ENCODE results near the gene TRIM44. TPM values are rescaled to one million over a fixed set of nuclear protein-coding genes. Genes with fewer than 3 reads are reported as not detected.
"Not testable (repeated sequence)": the region's sequence is repeated elsewhere in the genome, so short reads cannot be mapped to it uniquely, and the experiment has no call there.

The TRIM44 gene
- total RNA-seq, 1 experiment from 2014 or later, result 32.2 TPM

DNA sequence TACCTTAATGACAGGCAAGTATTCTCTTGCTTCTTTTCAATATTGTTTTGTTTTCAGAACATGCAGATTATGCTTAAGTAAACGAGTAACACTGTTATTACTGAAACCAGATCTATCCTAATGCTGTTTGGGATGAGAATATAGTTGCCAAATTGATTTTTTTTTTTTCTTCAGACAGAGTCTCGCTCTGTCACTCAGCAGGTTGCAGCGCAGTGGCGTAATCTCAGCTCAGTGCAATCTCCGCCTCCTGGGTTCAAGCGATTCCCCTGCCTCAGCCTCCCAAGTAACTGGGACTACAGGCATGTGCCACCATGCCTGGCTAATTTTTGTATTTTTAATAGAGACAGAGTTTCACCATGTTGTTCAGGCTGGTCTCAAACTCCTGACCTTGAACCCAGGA, 91.0 kb downstream of the TRIM44 start:
- DNase-seq (ENCODE audit: low read depth, low spot score); in situ Hi-C loops (cut with HindIII; ENCODE audit: low pct_unique_long_range_greater_than_20kb, low sequenced_read_pairs): not testable (repeated sequence)

DNA sequence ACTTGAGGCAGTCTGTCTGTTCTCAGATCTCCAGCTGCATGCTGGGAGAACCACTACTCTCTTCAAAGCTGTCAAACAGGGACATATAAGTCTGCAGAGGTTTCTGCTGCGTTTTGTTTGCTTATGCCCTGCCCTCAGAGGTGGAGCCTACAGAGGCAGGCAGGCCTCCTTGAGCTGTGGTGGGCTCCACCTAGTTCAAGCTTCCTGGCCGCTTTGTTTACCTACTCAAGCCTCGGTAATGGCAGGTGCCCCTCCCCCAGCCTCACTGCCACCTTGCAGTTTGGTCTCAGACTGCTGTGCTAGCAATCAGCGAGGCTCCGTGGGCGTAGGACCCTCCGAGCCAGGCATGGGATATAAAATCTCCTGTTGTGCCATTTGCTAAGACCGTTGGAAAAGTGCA, 97.4 kb downstream of the TRIM44 start:
- in situ Hi-C loops (cut with HindIII; ENCODE audit: low pct_unique_long_range_greater_than_20kb, low sequenced_read_pairs), result not testable (repeated sequence)

GRCh38 chr11:35761899-35762298, 99.3 kb downstream of the TRIM44 start:
- in situ Hi-C loops (cut with HindIII; ENCODE audit: low pct_unique_long_range_greater_than_20kb, low sequenced_read_pairs), result no loop called here
- DNase-seq (ENCODE audit: low read depth, low spot score), result no peak

More for the DNA sequence above, 97.4 kb downstream of the TRIM44 start:
- not testable (repeated sequence) for DNase-seq (ENCODE audit: low read depth, low spot score)

GRCh38 chr11:35763301-35763700, 100.7 kb downstream of the TRIM44 start:
- in situ Hi-C loops (cut with HindIII; ENCODE audit: low pct_unique_long_range_greater_than_20kb, low sequenced_read_pairs), result no loop called here
- DNase-seq (ENCODE audit: low read depth, low spot score), result no peak

DNA sequence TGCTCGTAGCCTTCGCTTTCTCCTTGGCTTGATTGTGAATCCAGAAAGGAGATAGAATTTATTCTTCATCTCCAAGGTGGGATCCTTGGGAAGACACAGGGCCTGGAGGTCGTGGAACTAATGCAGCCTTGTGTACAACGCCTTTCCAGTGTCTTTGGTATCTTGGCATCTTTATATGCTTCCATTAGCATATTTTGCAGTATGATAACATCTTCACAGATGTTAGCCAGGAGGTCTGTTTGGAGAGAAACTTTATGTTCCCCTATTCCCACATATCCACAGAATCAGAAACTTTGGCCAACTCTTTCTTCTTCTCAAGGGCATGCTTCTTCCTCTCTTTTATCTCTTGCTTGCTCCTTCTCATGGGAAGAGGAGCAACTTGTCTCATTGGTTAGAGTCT, 101.2 kb downstream of the TRIM44 start:
- in situ Hi-C loops (cut with HindIII; ENCODE audit: low pct_unique_long_range_greater_than_20kb, low sequenced_read_pairs), result no loop called here
- DNase-seq (ENCODE audit: low read depth, low spot score), result no peak

DNA sequence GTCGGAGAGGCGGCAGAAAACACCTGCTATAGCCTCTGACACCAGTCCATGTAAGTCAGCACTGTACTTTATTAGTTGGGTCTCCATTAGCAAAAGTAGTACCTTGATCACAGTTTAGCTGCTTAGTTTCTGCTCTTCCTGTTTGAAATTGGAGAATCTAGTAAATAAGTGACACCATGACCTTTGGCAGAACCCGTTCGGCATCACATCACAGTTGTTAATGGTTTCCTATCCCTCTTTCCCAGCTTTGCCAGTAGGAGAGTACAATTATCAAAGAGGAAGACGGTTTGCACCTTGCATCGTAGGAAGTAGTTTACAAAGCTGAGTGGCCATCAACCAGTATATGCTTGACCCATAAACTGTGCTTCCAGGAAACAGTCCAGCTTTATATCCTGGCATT, 101.8 kb downstream of the TRIM44 start:
- DNase-seq (ENCODE audit: low read depth, low spot score), result no peak
- in situ Hi-C loops (cut with HindIII; ENCODE audit: low pct_unique_long_range_greater_than_20kb, low sequenced_read_pairs), result no loop called here

DNA sequence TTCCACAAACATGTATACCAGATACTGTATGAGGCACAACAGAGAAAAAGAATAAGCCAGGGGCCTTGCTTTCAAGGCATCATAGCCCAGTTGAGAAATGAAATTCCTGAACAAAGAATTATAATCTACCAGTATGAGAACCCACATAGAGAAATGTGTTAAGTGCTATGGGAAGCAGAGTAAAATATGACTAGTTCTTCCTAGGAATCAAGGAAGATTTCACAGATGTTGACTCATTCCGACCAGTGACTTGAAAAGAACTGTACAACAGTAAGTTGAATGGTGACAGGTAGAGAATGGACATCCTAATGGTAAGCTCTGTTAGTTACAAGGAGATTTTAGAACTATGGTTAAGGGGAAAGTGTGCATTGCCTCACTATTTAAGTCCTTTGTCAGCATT, 102.6 kb downstream of the TRIM44 start:
- DNase-seq (ENCODE audit: low read depth, low spot score), result no peak
- in situ Hi-C loops (cut with HindIII; ENCODE audit: low pct_unique_long_range_greater_than_20kb, low sequenced_read_pairs), result no loop called here

DNA sequence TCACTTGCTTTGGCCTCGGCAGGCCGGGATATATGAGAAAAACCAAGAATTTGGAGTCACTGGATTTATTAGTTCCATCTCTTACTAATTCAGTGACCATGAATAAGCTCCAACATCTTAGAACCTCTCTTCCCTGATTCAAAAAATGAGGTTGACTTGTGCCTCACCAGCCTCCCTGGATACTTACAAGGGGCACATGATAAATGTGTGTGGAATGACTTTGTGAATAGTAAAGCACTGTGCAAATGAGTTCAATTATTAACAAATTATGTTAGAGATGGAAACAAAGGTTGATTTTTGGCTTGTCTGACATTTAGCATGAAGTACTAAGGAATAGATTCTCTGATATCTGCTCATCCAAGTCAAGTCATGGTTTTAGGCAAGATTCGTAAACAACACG, 104.1 kb downstream of the TRIM44 start:
- in situ Hi-C loops (cut with HindIII; ENCODE audit: low pct_unique_long_range_greater_than_20kb, low sequenced_read_pairs), result no loop called here
- DNase-seq (ENCODE audit: low read depth, low spot score), result no peak

DNA sequence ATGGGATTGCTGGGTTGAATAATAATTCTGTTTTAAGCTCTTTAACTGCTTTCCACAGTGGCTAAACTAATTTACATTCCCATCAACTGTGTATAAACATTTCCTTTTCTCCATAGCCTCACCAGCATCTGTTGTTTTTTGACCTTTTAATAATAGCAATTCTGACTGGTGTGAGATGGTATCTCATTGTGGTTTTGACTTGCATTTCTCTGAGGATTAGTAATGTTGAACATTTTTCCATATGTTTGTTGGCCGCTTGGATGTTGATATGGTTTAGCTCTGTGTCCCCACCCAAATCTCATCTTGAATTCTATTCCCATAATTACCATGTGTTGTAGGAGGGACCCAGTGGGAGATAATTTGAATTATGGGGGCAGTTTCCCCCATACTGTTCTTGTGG, 107.8 kb downstream of the TRIM44 start:
- DNase-seq (ENCODE audit: low read depth, low spot score); in situ Hi-C loops (cut with HindIII; ENCODE audit: low pct_unique_long_range_greater_than_20kb, low sequenced_read_pairs): not testable (repeated sequence)

DNA sequence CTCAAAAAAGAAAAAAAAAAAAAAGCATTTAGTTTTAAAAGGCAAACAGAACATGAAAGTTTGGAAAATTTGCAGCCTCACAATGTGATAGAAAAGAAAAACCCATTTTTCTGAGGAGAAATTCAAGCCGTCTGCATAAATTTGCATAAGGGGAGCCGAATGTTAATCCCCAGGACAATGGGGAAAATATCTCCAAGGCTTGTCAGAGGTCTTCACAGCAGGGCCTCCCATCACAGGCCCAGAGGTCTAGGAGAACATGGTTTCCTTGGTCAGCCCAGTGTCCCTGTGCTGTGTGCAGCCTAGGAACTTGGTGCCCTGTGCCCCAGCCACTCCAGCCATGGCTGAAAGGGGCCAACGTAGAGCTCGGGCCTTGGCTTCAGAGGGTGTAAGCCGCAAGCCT, 109.1 kb downstream of the TRIM44 start:
- in situ Hi-C loops (cut with HindIII; ENCODE audit: low pct_unique_long_range_greater_than_20kb, low sequenced_read_pairs), result no loop called here
- DNase-seq (ENCODE audit: low read depth, low spot score), result no peak

DNA sequence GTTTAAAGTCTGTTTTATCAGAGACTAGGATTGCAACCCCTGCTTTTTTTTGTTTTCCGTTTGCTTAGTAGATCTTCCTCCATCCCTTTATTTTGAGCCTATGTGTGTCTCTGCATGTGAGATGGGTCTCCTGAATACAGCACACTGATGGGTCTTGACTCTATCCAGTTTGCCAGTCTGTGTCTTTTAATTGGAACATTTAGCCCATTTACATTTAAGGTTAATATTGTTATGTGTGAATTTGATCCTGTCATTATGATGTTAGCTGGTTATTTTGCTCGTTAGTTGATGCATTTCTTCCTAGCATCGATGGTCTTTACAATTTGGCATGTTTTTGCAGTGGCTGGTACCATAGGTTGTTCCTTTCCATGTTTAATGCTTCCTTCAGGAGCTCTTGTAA, 114.7 kb downstream of the TRIM44 start:
- DNase-seq (ENCODE audit: low read depth, low spot score); in situ Hi-C loops (cut with HindIII; ENCODE audit: low pct_unique_long_range_greater_than_20kb, low sequenced_read_pairs): not testable (repeated sequence)

- DNase-seq (ENCODE audit: low read depth, low spot score); in situ Hi-C loops (cut with HindIII; ENCODE audit: low pct_unique_long_range_greater_than_20kb, low sequenced_read_pairs): not testable (repeated sequence)
These were observed 116.4 kb downstream of the TRIM44 start for GRCh38 chr11:35778943-35779342.

GRCh38 chr11:35779409-35779808, 116.8 kb downstream of the TRIM44 start:
- DNase-seq (ENCODE audit: low read depth, low spot score), result no peak
- in situ Hi-C loops (cut with HindIII; ENCODE audit: low pct_unique_long_range_greater_than_20kb, low sequenced_read_pairs), result no loop called here

DNA sequence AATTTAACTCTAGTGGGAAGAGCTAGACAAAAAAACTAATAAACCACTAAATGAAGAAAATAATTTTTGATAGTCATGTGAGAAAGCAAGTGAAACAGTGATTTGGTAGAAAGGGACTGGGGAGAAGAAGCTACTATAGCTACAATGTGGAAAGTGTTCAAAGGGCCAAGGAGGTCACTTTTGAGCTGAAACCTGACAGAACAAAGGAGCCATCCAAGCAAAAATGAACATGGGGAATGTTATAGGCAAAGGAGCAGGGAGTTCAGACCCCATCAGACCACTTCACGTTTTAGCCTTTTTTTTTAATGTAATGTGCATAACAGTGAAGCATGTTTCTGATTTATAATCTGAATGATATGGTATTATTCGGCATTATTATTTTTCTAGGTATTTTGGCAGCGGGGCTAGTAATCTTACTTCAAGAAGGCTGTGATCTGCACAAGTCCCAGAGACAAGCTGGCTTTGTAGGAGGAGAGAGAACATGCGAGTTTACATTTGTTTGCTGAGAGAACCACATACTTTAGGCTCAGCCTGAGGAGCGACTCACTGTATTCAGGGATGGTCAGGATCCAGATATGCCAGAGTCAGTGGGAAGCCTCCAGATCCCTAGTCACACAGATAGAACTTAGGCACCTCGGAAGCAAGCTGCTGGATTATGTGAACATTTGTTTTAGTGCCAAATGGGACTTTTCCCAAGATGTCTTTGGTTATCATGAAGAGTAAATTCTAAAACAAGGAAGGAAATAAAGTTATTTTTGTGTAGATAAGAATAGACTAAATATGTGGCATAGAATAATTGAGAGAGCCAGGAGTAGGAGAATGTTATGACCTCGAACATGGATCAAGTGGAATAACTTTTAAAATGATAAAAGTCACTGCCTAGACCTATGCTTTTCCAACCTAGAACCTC, 118.6 kb downstream of the TRIM44 start:
- DNase-seq (ENCODE audit: low read depth, low spot score), result no peak
- in situ Hi-C loops (cut with HindIII; ENCODE audit: low pct_unique_long_range_greater_than_20kb, low sequenced_read_pairs), result no loop called here

DNA sequence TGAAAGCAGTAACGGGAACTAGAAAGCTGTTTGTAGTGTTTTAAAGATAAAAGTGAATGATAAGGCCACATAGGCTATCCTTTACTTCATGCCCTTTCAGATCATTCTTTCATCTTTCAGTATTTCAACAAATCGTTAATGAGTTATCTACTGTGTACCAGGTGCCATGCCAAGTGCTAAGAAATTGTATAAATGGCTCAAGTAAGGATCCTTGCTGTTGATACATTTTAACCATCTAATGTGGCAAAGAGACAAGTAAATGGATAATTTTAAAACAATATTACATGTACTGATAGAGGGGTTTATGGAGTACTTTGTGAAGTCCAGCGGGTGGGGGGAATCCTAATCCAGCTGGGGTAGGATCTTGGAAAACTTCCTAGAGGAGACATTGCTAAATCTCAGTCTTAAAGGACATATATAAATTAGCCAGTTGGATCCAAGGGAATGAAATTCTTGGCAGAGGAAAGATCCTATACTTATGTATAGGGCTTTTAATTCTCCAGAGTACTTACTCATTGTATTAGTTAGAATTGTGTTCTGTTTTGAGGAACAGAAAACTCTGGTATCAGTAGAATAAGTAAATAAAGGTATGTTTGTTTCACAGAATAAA, 119.4 kb downstream of the TRIM44 start:
- no peak for DNase-seq (ENCODE audit: low read depth, low spot score)
- in situ Hi-C loops (cut with HindIII; ENCODE audit: low pct_unique_long_range_greater_than_20kb, low sequenced_read_pairs), result no loop called here

- in situ Hi-C loops (cut with HindIII; ENCODE audit: low pct_unique_long_range_greater_than_20kb, low sequenced_read_pairs), result no loop called here
- no peak for DNase-seq (ENCODE audit: low read depth, low spot score)
These were observed 121.2 kb downstream of the TRIM44 start for GRCh38 chr11:35783809-35784208.

- in situ Hi-C loops (cut with HindIII; ENCODE audit: low pct_unique_long_range_greater_than_20kb, low sequenced_read_pairs), result no loop called here
- no peak for DNase-seq (ENCODE audit: low read depth, low spot score)
These were observed 122.1 kb downstream of the TRIM44 start for GRCh38 chr11:35784699-35785098.

GRCh38 chr11:35785287-35786167, 123.0 kb downstream of the TRIM44 start:
- in situ Hi-C loops (cut with HindIII; ENCODE audit: low pct_unique_long_range_greater_than_20kb, low sequenced_read_pairs), result no loop called here
- no peak for DNase-seq (ENCODE audit: low read depth, low spot score)
